Lower leg skin (tissue), 4 donors: Measurements from ENCODE around the gene FAM47E. TPM values are rescaled to one million over a fixed set of nuclear protein-coding genes. Genes with fewer than 3 reads are reported as not detected.

Experiments
- DNase-seq, 2 donors: peaks; one replicate each; pipeline ENCODE4 v3.0.0-alpha.2; 2019; ENCODE audit warnings: low spot score in 2 of 2
- H3K4me3 ChIP-seq: fragments of 200-600 bp; sonication (generic); 2 replicates; pipeline ENCODE4 v1.5.1; 2017; ENCODE audit warnings: mild to moderate bottlenecking, low read depth; ENCODE audit not compliant: poor library complexity, severe bottlenecking
- CTCF ChIP-seq, 3 donors: fragments of 450-650 bp; IDR thresholded peaks; one replicate each; pipeline ENCODE4 v1.5.1; 2016; ENCODE audit warnings: antibody characterized with exemption in 3 of 3, mild to moderate bottlenecking in 3 of 3, moderate library complexity in 2 of 3
- POLR2A ChIP-seq, 2 donors: fragments of 450-650 bp; IDR thresholded peaks; one replicate each; pipeline ENCODE4 v1.6.1; 2016 to 2017; ENCODE audit warnings: antibody characterized with exemption in 2 of 2, mild to moderate bottlenecking in 1 of 2, moderate library complexity in 1 of 2
- WGBS, 2 donors: methylation state at CpG; one replicate each; pipeline ENCODE4 v1.1.5; 2018; 5-methylcytosine and 5-hydroxymethylcytosine counted together
- intact Hi-C: fragments of 100-400 bp; cut with DNase I; formaldehyde crosslinking; loops from one replicate; pipeline ENCODE4 v1.15.0; 2023; ENCODE audit warnings: low total_unique reads
- total RNA-seq, 4 donors: library from RNA; depleted of rRNA; stranded (reverse); fragments of >200 nt; gene quantifications; one replicate each; pipeline ENCODE4 v1.1.0, GENCODE V29; 2016

Gene FAM47E
- total RNA-seq, 4 donors from 2014 or later: 0.62 to 4.7 (median 1.3) TPM; not detected in 1

- H3K4me3 ChIP-seq: no peak overlapping the region
- TF ChIP-seq POLR2A (IDR thresholded peaks at IDR 0.05): no peak
- no peak for TF ChIP-seq CTCF (IDR thresholded peaks at IDR 0.05)
- intact Hi-C loops: no loop called here
- DNase-seq: no peak
These were observed 44.0 kb upstream of the FAM47E start for GRCh38 chr4:76207549-76207948.

- TF ChIP-seq CTCF (IDR thresholded peaks at IDR 0.05) (no peak), POLR2A (IDR thresholded peaks at IDR 0.05) (no peak)
- WGBS, 2 donors: 16% methylated on average over 9 of the region's 9 CpGs
- peak; percentile 88 to 94 for DNase-seq
- intact Hi-C loops: no loop called here
- H3K4me3 ChIP-seq: no peak overlapping the region
These were observed 43.3 kb upstream of the FAM47E start for GRCh38 chr4:76208005-76208765.

- DNase-seq: no peak
- WGBS, 2 donors: 64 to 65% methylated on average over 4 of the region's 4 CpGs
- H3K4me3 ChIP-seq: no peak overlapping the region
- intact Hi-C loops: no loop called here
- TF ChIP-seq CTCF (IDR thresholded peaks at IDR 0.05): no peak
- no peak for TF ChIP-seq POLR2A (IDR thresholded peaks at IDR 0.05)
These were observed 41.6 kb upstream of the FAM47E start for GRCh38 chr4:76209881-76210280.

- H3K4me3 ChIP-seq: no peak overlapping the region
- no peak for TF ChIP-seq CTCF (IDR thresholded peaks at IDR 0.05)
- intact Hi-C loops: no loop called here
- no peak for DNase-seq
- 25 to 30% methylated on average over 4 of the region's 4 CpGs for WGBS, 2 donors
These were observed 41.1 kb upstream of the FAM47E start for GRCh38 chr4:76210452-76210851.

GRCh38 chr4:76211769-76212708 lies 39.5 kb upstream of the FAM47E start:
- peak overlapping the region; percentile 1 for H3K4me3 ChIP-seq
- no peak for DNase-seq
- intact Hi-C loops: no loop called here
- TF ChIP-seq CTCF (IDR thresholded peaks at IDR 0.05) (no peak), POLR2A (IDR thresholded peaks at IDR 0.05) (no peak)
- WGBS, 2 donors: 48 to 52% methylated on average over 6 of the region's 6 CpGs
